Measurements from ENCODE around the gene SNX10.

DNA sequence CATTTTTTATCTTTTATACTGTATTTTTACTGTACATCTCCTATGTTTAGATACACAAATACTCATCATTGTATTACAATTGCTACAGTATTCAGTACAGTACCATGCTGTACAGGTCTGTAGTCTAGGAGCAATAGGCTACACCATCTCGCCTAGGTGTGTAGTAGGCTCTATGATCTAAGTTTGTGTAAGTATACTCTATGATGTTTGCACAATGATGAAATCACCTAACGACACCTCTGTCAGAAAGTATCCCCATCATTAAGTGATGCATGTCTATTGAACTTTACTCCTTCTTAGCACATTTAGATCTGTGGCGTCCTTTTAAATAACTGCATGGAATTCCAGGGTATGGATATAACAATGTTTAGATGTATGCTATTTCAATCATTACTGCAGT lies 112.0 kb downstream of the SNX10 start:
- TF ChIP-seq BHLHE40 (IDR thresholded peaks at IDR 0.05; ENCODE audit: borderline replicate concordance) (no peak), LEF1 (IDR thresholded peaks at IDR 0.05; ENCODE audit: borderline replicate concordance) (no peak), SP1 (IDR thresholded peaks at IDR 0.05) (no peak), FOXM1 (IDR thresholded peaks at IDR 0.05; ENCODE audit: borderline replicate concordance) (no peak), ELF4 (IDR thresholded peaks at IDR 0.05) (no peak), CTBP1 (IDR thresholded peaks at IDR 0.05; ENCODE audit: borderline replicate concordance) (no peak), FOXK2 (IDR thresholded peaks at IDR 0.05) (no peak), FOXA1 (IDR thresholded peaks at IDR 0.05) (no peak)
- TF ChIP-seq, protein P1, sequence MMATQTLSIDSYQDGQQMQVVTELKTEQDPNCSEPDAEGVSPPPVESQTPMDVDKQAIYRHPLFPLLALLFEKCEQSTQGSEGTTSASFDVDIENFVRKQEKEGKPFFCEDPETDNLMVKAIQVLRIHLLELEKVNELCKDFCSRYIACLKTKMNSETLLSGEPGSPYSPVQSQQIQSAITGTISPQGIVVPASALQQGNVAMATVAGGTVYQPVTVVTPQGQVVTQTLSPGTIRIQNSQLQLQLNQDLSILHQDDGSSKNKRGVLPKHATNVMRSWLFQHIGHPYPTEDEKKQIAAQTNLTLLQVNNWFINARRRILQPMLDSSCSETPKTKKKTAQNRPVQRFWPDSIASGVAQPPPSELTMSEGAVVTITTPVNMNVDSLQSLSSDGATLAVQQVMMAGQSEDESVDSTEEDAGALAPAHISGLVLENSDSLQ (IDR thresholded peaks at IDR 0.05): no peak

Measured in HEK293T (cell line).